ENCODE data around the gene SLC15A4. TPM values are rescaled to one million over a fixed set of nuclear protein-coding genes. Genes with fewer than 3 reads are reported as not detected.

The SLC15A4 gene
- total RNA-seq, 1 experiment from 2014 or later, result 29.1 TPM

GRCh38 chr12:128844031-128844635, 20.4 kb upstream of the SLC15A4 start:
- BruUV-seq (replicated peaks), result no TSS peak
- no peak overlapping the region for H3K4me3 ChIP-seq (ENCODE audit: low read depth in 2 of 2, low read length in 2 of 2)
- in situ Hi-C loops (cut with HindIII; ENCODE audit: low pct_unique_long_range_greater_than_20kb, low sequenced_read_pairs) (no loop called here), intact Hi-C loops (cut with micrococcal nuclease; ENCODE audit: unreplicated experiment) (no loop called here)
- H3K36me3 ChIP-seq (ENCODE audit: control insufficient read depth, insufficient read depth, low read length), result no peaks in the 10 kb centered on the region
- DNase-seq (ENCODE audit: low read depth, low spot score) (no peak), ATAC-seq (no peak)
- no peaks in the 10 kb centered on the region for H3K4me1 ChIP-seq (ENCODE audit: control insufficient read depth, insufficient read depth, low read length)
- TF ChIP-seq SIN3A (IDR thresholded peaks at IDR 0.05; ENCODE audit: borderline replicate concordance, insufficient read depth, low read depth, low read length) (no peak), CTCF (IDR thresholded peaks at IDR 0.05) (no peak), POLR2AphosphoS5 (IDR thresholded peaks at IDR 0.05; ENCODE audit: low read depth, low read length) (no peak), TCF7L2 (IDR thresholded peaks at IDR 0.05; ENCODE audit: low read depth, low read length) (no peak)
- TF ChIP-seq, protein P1, sequence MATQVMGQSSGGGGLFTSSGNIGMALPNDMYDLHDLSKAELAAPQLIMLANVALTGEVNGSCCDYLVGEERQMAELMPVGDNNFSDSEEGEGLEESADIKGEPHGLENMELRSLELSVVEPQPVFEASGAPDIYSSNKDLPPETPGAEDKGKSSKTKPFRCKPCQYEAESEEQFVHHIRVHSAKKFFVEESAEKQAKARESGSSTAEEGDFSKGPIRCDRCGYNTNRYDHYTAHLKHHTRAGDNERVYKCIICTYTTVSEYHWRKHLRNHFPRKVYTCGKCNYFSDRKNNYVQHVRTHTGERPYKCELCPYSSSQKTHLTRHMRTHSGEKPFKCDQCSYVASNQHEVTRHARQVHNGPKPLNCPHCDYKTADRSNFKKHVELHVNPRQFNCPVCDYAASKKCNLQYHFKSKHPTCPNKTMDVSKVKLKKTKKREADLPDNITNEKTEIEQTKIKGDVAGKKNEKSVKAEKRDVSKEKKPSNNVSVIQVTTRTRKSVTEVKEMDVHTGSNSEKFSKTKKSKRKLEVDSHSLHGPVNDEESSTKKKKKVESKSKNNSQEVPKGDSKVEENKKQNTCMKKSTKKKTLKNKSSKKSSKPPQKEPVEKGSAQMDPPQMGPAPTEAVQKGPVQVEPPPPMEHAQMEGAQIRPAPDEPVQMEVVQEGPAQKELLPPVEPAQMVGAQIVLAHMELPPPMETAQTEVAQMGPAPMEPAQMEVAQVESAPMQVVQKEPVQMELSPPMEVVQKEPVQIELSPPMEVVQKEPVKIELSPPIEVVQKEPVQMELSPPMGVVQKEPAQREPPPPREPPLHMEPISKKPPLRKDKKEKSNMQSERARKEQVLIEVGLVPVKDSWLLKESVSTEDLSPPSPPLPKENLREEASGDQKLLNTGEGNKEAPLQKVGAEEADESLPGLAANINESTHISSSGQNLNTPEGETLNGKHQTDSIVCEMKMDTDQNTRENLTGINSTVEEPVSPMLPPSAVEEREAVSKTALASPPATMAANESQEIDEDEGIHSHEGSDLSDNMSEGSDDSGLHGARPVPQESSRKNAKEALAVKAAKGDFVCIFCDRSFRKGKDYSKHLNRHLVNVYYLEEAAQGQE (IDR thresholded peaks at IDR 0.05; ENCODE audit: insufficient read depth in 1 of 2, low read depth in 2 of 2, low read length in 1 of 2), result no peak
- H3K9me3 ChIP-seq (ENCODE audit: control insufficient read depth, insufficient read depth, low read depth, low read length), result no peaks in the 10 kb centered on the region
- H3K27ac ChIP-seq (ENCODE audit: low read length), result no peak overlapping the region
- ChIA-PET POLR2A (no interaction called here), CTCF (no interaction called here)
- peaks cover 5% of the 10 kb centered on the region; the same call in 1 of the 2 replicates for H3K27me3 ChIP-seq (ENCODE audit: control insufficient read depth, insufficient read depth, low read length)

DNA sequence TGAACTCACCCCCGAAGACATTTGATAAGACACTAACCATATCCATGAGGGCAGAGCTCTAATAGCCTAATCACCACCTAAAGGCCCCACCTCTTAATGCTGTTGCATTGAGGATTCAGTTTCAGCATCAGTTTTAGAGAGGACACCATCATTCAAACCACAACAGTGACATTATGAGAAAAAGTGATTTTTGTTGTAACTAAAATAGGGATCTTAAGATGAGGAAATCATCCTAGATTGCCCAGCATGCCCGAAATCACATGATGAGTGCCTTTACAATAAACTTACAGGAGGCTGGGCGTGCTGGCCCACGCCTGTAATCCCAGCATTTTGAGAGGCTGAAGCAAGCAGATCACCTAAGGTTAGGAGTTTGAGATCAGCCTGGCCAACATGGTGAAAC, 19.8 kb upstream of the SLC15A4 start:
- H3K4me1 ChIP-seq (ENCODE audit: control insufficient read depth, insufficient read depth, low read length), result no peaks in the 10 kb centered on the region
- CTCF ChIA-PET, result no interaction called here
- POLR2A ChIA-PET, result no interaction called here

More for the DNA sequence above, 19.8 kb upstream of the SLC15A4 start:
- DNase-seq (ENCODE audit: low read depth, low spot score) (no peak), ATAC-seq (no peak)
- no peak for TF ChIP-seq POLR2AphosphoS5 (IDR thresholded peaks at IDR 0.05; ENCODE audit: low read depth, low read length)
- no peak for TF ChIP-seq CTCF (IDR thresholded peaks at IDR 0.05)
- TF ChIP-seq SIN3A (IDR thresholded peaks at IDR 0.05; ENCODE audit: borderline replicate concordance, insufficient read depth, low read depth, low read length), result no peak
- no peak for TF ChIP-seq TCF7L2 (IDR thresholded peaks at IDR 0.05; ENCODE audit: low read depth, low read length)
- TF ChIP-seq, protein P1 (IDR thresholded peaks at IDR 0.05; ENCODE audit: insufficient read depth in 1 of 2, low read depth in 2 of 2, low read length in 1 of 2), result no peak
- peaks cover 5% of the 10 kb centered on the region; the same call in 1 of the 2 replicates for H3K27me3 ChIP-seq (ENCODE audit: control insufficient read depth, insufficient read depth, low read length)
- no peaks in the 10 kb centered on the region for H3K9me3 ChIP-seq (ENCODE audit: control insufficient read depth, insufficient read depth, low read depth, low read length)
- in situ Hi-C loops (cut with HindIII; ENCODE audit: low pct_unique_long_range_greater_than_20kb, low sequenced_read_pairs) (no loop called here), intact Hi-C loops (cut with micrococcal nuclease; ENCODE audit: unreplicated experiment) (no loop called here)
- BruUV-seq (replicated peaks), result no TSS peak
- H3K4me3 ChIP-seq (ENCODE audit: low read depth in 2 of 2, low read length in 2 of 2), result no peak overlapping the region
- H3K36me3 ChIP-seq (ENCODE audit: control insufficient read depth, insufficient read depth, low read length), result no peaks in the 10 kb centered on the region
- H3K27ac ChIP-seq (ENCODE audit: low read length), result no peak overlapping the region

Data from Panc1 (cell line).